T-helper 17 cell (primary cell): ENCODE measurements around the gene ELOVL6. TPM values are rescaled to one million over a fixed set of nuclear protein-coding genes. Genes with fewer than 3 reads are reported as not detected.
"Not testable (repeated sequence)": the region's sequence is repeated elsewhere in the genome, so short reads cannot be mapped to it uniquely, and the experiment has no call there.

Experiments
- ATAC-seq: fragments of 150-1000 bp; cut with Tn5 transposase; 2 replicates; pipeline ENCODE4 v1.10.0; 2021; ENCODE audit warnings: mild to moderate bottlenecking, moderate library complexity
- DNase-seq, 3 donors: peaks; one replicate each; pipeline versions ENCODE4 v3.0.0 to v3.0.0-alpha.2; 2020 to 2021
- H3K9me3 ChIP-seq: one replicate; pipeline ENCODE4 v1.7.0; 2013; ENCODE audit warnings: low read length, mild to moderate bottlenecking; ENCODE audit not compliant: control insufficient read depth, poor library complexity, severe bottlenecking
- H3K27ac Mint-ChIP-seq: one replicate; pipeline ENCODE4 v1.8.0; 2022; ENCODE audit warnings: mild to moderate bottlenecking, moderate library complexity, mixed read lengths
- H3K27me3 Mint-ChIP-seq: one replicate; pipeline ENCODE4 v1.8.0; 2022; ENCODE audit warnings: mixed read lengths
- H3K36me3 Mint-ChIP-seq: one replicate; pipeline ENCODE4 v1.8.0; 2022; ENCODE audit warnings: low read depth, mixed read lengths
- H3K4me1 Mint-ChIP-seq: one replicate; pipeline ENCODE4 v1.8.0; 2022; ENCODE audit warnings: mild to moderate bottlenecking, mixed read lengths
- H3K4me3 Mint-ChIP-seq: one replicate; pipeline ENCODE4 v1.8.0; 2022; ENCODE audit warnings: mild to moderate bottlenecking, moderate library complexity, mixed read lengths
- total RNA-seq, 4 donors: library from RNA in 2 of 4; stranded (reverse) in 2 of 4; gene quantifications; one replicate each; pipeline ENCODE4 v1.2.3 and lab custom pipeline; 2022 to 2026

The ELOVL6 gene
- total RNA-seq, 2 donors from 2014 or later = 3.7 to 3.9 TPM

- Mint-ChIP-seq H3K27ac (peak overlapping the region; percentile 77), H3K4me1 (peaks cover 19% of the 10 kb centered on the region), H3K4me3 (peak overlapping the region; percentile 75), H3K27me3 (no peaks in the 10 kb centered on the region), H3K36me3 (no peaks in the 10 kb centered on the region)
- DNase-seq (peak in 2 of 3 donors; percentile 10), ATAC-seq (peak; percentile 99)
- no peaks in the 10 kb centered on the region for H3K9me3 ChIP-seq
Measured at GRCh38 chr4:110165382-110166286, 32.8 kb downstream of the ELOVL6 start.

- ATAC-seq = peak; percentile 39
- Mint-ChIP-seq H3K36me3 (no peaks in the 10 kb centered on the region), H3K27ac (peak overlapping the region; percentile 77), H3K4me1 (peaks cover 19% of the 10 kb centered on the region), H3K4me3 (peak overlapping the region; percentile 75), H3K27me3 (no peaks in the 10 kb centered on the region)
- no peaks in the 10 kb centered on the region for H3K9me3 ChIP-seq
- no peak for DNase-seq
Measured at GRCh38 chr4:110164856-110165255, 33.6 kb downstream of the ELOVL6 start.

GRCh38 chr4:110164251-110164650 lies 34.2 kb downstream of the ELOVL6 start:
- Mint-ChIP-seq H3K27me3 (no peaks in the 10 kb centered on the region), H3K4me1 (peaks cover 19% of the 10 kb centered on the region), H3K27ac (no peak overlapping the region), H3K36me3 (no peaks in the 10 kb centered on the region), H3K4me3 (no peak overlapping the region)
- no peak for DNase-seq
- no peak for ATAC-seq
- no peaks in the 10 kb centered on the region for H3K9me3 ChIP-seq

- Mint-ChIP-seq H3K4me1 (peaks cover 19% of the 10 kb centered on the region), H3K27me3 (no peaks in the 10 kb centered on the region), H3K27ac (no peak overlapping the region), H3K4me3 (no peak overlapping the region), H3K36me3 (no peaks in the 10 kb centered on the region)
- ATAC-seq = no peak
- H3K9me3 ChIP-seq = no peaks in the 10 kb centered on the region
- DNase-seq = no peak
Measured at GRCh38 chr4:110163327-110164069, 34.9 kb downstream of the ELOVL6 start.

GRCh38 chr4:110160618-110161017 lies 37.8 kb downstream of the ELOVL6 start:
- peaks cover 2% of the 10 kb centered on the region for H3K36me3 Mint-ChIP-seq
- peaks cover 13% of the 10 kb centered on the region for H3K4me1 Mint-ChIP-seq
- DNase-seq (no peak), ATAC-seq (no peak)
- H3K27me3 Mint-ChIP-seq = no peaks in the 10 kb centered on the region
- no peak overlapping the region for H3K27ac Mint-ChIP-seq
- H3K4me3 Mint-ChIP-seq = no peak overlapping the region
- no peaks in the 10 kb centered on the region for H3K9me3 ChIP-seq

- peaks cover 6% of the 10 kb centered on the region for H3K4me1 Mint-ChIP-seq
- H3K27ac Mint-ChIP-seq = no peak overlapping the region
- H3K27me3 Mint-ChIP-seq = no peaks in the 10 kb centered on the region
- H3K4me3 Mint-ChIP-seq = no peak overlapping the region
- peaks cover 2% of the 10 kb centered on the region for H3K36me3 Mint-ChIP-seq
- no peaks in the 10 kb centered on the region for H3K9me3 ChIP-seq
- ATAC-seq = no peak
- no peak for DNase-seq
Measured at GRCh38 chr4:110159541-110159940, 38.9 kb downstream of the ELOVL6 start.

GRCh38 chr4:110157580-110157979 lies 40.8 kb downstream of the ELOVL6 start:
- Mint-ChIP-seq H3K4me1 (peaks cover 2% of the 10 kb centered on the region), H3K27me3 (no peaks in the 10 kb centered on the region), H3K27ac (no peak overlapping the region), H3K4me3 (no peak overlapping the region), H3K36me3 (peaks cover 2% of the 10 kb centered on the region)
- DNase-seq (no peak), ATAC-seq (no peak)
- H3K9me3 ChIP-seq = no peaks in the 10 kb centered on the region

- H3K27ac Mint-ChIP-seq, H3K9me3 ChIP-seq, H3K4me1 Mint-ChIP-seq, ATAC-seq, H3K36me3 Mint-ChIP-seq, H3K4me3 Mint-ChIP-seq, DNase-seq, H3K27me3 Mint-ChIP-seq: not testable (repeated sequence)
Measured at GRCh38 chr4:110157166-110157565, 41.2 kb downstream of the ELOVL6 start.

- ATAC-seq (no peak), DNase-seq (no peak)
- Mint-ChIP-seq H3K4me3 (no peak overlapping the region), H3K27ac (no peak overlapping the region), H3K27me3 (no peaks in the 10 kb centered on the region), H3K36me3 (peaks cover 2% of the 10 kb centered on the region), H3K4me1 (peaks cover 2% of the 10 kb centered on the region)
- no peaks in the 10 kb centered on the region for H3K9me3 ChIP-seq
Measured at GRCh38 chr4:110156442-110156841, 42.0 kb downstream of the ELOVL6 start.

GRCh38 chr4:110155654-110156053 lies 42.8 kb downstream of the ELOVL6 start:
- Mint-ChIP-seq H3K36me3 (peaks cover 2% of the 10 kb centered on the region), H3K4me1 (peaks cover 2% of the 10 kb centered on the region), H3K27me3 (no peaks in the 10 kb centered on the region), H3K4me3 (no peak overlapping the region), H3K27ac (no peak overlapping the region)
- ATAC-seq = no peak
- no peak for DNase-seq
- no peaks in the 10 kb centered on the region for H3K9me3 ChIP-seq

GRCh38 chr4:110154582-110154981 lies 43.8 kb downstream of the ELOVL6 start:
- H3K27me3 Mint-ChIP-seq = no peaks in the 10 kb centered on the region
- DNase-seq = no peak
- H3K4me1 Mint-ChIP-seq = peaks cover 2% of the 10 kb centered on the region
- H3K4me3 Mint-ChIP-seq = no peak overlapping the region
- H3K9me3 ChIP-seq = no peaks in the 10 kb centered on the region
- H3K36me3 Mint-ChIP-seq = peaks cover 2% of the 10 kb centered on the region
- no peak for ATAC-seq
- H3K27ac Mint-ChIP-seq = no peak overlapping the region

GRCh38 chr4:110152386-110152785 lies 46.0 kb downstream of the ELOVL6 start:
- no peaks in the 10 kb centered on the region for H3K4me1 Mint-ChIP-seq
- H3K27ac Mint-ChIP-seq = no peak overlapping the region
- H3K27me3 Mint-ChIP-seq = no peaks in the 10 kb centered on the region
- ATAC-seq (no peak), DNase-seq (no peak)
- no peaks in the 10 kb centered on the region for H3K9me3 ChIP-seq
- no peaks in the 10 kb centered on the region for H3K36me3 Mint-ChIP-seq
- H3K4me3 Mint-ChIP-seq = no peak overlapping the region

- ATAC-seq = no peak
- Mint-ChIP-seq H3K4me3 (no peak overlapping the region), H3K4me1 (no peaks in the 10 kb centered on the region), H3K36me3 (peaks cover 3% of the 10 kb centered on the region), H3K27me3 (no peaks in the 10 kb centered on the region), H3K27ac (no peak overlapping the region)
- no peak for DNase-seq
- H3K9me3 ChIP-seq = no peaks in the 10 kb centered on the region
Measured at GRCh38 chr4:110149089-110149488, 49.3 kb downstream of the ELOVL6 start.
